Heart left ventricle (tissue), 13 donors: ENCODE data around the gene ZFAND5.

Experiments used
- CTCF ChIP-seq, 12 donors: fragments of 200-600 bp; sonication (generic) in 4 of 12; IDR thresholded peaks; one replicate each; pipeline versions ENCODE4 v1.5.0 to v1.8.0; 2018 to 2022; ENCODE audit warnings: antibody characterized with exemption in 12 of 12, mild to moderate bottlenecking in 5 of 12
- POLR2A ChIP-seq, 2 donors: fragments of 450-650 bp; IDR thresholded peaks; one replicate each; pipeline ENCODE4 v1.6.1; 2017; ENCODE audit warnings: antibody characterized with exemption in 2 of 2, mild to moderate bottlenecking in 2 of 2, moderate library complexity in 2 of 2
- donor health status: ischemic (EF 13 %, LVEDD 7.1; RV severe dilation, severe dysfunction).
- donor health status: DM: no; HTN: yes; CAD: no.
- donor health status: DM: no; HTN: no; CAD: no.
- donor health status: ischemic (EF 25% LVEDD 6.9; RV normal size, moderate dysfunction).
- donor health status: ischemic (EF 25% LVEDD 5.7; RV mildly dilated, moderate dysfunction).
- donor health status: ischemic (EF 35%, LVEDD 5.7; RV mildly dilated, moderate dysfunction).
- donor health status: nonischemic (EF 11% LVEDD 7.7; RV severe dilation, severe dysfunction).
- donor health status: DM: yes; HTN: yes; CAD: no.
- donor health status: PGD.
- donor health status: ischemic (EF 29% LVEDD 5.4; RV normal size, mild dysfunction).
- donor health status: nonischemic (EF 23%, LVEDD 6.1; RV moderate dilation, normal function).

- no peak for TF ChIP-seq CTCF (IDR thresholded peaks at IDR 0.05)
- no peak for TF ChIP-seq POLR2A (IDR thresholded peaks at IDR 0.05)
These were observed 35.9 kb upstream of the ZFAND5 start for GRCh38 chr9:72400866-72401265.
